Prostate gland (tissue), 2 donors: ENCODE data around the gene MAVS.

Source experiments
- POLR2A ChIP-seq: fragments of 450-650 bp; IDR thresholded peaks from one replicate; pipeline ENCODE4 v1.6.1; 2016; ENCODE audit warnings: antibody characterized with exemption, mild to moderate bottlenecking
- POLR2AphosphoS5 ChIP-seq: sonication (generic); formaldehyde crosslinking; IDR thresholded peaks from one replicate; pipeline ENCODE4 v1.6.1; 2017; ENCODE audit warnings: antibody characterized with exemption
- TF ChIP-seq, protein P1 (sequence below), 4 experiments: fragments of 200-600 bp in 2 of 4; fragments of 450-650 bp in 2 of 4; sonication (generic) in 2 of 4; IDR thresholded peaks; 1 replicate in 3 of 4; 2 replicates in 1 of 4; pipeline ENCODE4 v1.5.1; 2016 to 2019; ENCODE audit warnings: antibody characterized with exemption in 4 of 4, mild to moderate bottlenecking in 2 of 4, moderate library complexity in 2 of 4

DNA sequence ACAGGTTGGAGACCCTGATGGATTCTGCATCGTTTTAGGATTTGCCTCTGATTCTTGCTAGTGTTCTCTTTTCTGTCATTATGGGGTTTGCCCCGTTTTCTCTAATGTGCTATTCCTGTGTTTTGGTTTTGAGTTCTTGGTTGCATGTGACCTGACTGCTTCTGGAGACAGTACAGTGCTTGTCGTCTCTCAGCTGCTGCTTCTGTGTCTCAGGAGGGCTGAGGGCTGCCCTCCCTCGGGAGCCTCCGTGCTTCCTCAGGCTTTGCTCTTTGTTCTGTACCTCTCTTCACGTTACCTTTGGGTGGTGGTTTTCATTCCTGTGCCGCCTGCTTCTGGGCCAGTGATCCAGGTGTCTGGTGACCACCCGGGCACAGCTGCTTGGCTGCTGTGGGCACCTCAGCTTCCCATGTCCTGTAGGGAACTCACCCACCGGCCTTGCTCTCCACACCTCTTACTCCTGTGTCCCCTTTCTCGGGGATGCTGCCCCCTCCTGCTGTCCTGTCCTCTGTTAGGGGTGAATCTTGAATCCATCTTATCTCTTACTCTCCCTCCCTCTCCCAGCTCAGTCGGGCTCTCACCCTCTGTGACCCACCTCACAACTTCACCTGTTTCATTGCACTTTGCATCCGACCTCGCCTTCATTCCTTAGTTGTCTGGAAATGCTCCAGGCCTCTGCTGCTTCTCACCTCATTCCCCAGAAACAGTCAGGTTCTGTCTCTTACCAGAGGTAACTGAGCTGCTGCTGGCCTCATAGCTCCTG is 75.8 kb downstream of the MAVS start:
- TF ChIP-seq, protein P1, sequence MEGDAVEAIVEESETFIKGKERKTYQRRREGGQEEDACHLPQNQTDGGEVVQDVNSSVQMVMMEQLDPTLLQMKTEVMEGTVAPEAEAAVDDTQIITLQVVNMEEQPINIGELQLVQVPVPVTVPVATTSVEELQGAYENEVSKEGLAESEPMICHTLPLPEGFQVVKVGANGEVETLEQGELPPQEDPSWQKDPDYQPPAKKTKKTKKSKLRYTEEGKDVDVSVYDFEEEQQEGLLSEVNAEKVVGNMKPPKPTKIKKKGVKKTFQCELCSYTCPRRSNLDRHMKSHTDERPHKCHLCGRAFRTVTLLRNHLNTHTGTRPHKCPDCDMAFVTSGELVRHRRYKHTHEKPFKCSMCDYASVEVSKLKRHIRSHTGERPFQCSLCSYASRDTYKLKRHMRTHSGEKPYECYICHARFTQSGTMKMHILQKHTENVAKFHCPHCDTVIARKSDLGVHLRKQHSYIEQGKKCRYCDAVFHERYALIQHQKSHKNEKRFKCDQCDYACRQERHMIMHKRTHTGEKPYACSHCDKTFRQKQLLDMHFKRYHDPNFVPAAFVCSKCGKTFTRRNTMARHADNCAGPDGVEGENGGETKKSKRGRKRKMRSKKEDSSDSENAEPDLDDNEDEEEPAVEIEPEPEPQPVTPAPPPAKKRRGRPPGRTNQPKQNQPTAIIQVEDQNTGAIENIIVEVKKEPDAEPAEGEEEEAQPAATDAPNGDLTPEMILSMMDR (IDR thresholded peaks at IDR 0.05), result no peak
- no peak for TF ChIP-seq POLR2A
- no peak for TF ChIP-seq POLR2AphosphoS5
